DND-41 (cell line): ENCODE results near the gene LILRA5.

Experiments used
- ATAC-seq: fragments of 200-7000 bp; cut with Tn5 transposase; 3 replicates; pipeline ENCODE4 v1.9.1; 2021; ENCODE audit warnings: low read depth; ENCODE audit not compliant: insufficient read depth
- DNase-seq: peaks from one replicate; pipeline ENCODE4 v3.0.0-alpha.2; 2020
- H2AFZ ChIP-seq: 2 replicates; pipeline ENCODE4 v1.6.0; 2012; ENCODE audit warnings: low read depth, low read length
- H3K27ac ChIP-seq: 2 replicates; pipeline ENCODE4 v1.5.1; 2012; ENCODE audit warnings: low read length, inconsistent platforms
- H3K27me3 ChIP-seq: fragments of 200-600 bp; sonication (generic); 2 replicates; pipeline ENCODE4 v1.6.0; 2012; ENCODE audit warnings: low read length, mild to moderate bottlenecking, inconsistent platforms; ENCODE audit not compliant: insufficient read depth, poor library complexity
- H3K36me3 ChIP-seq: 2 replicates; pipeline ENCODE4 v1.5.1; 2012; ENCODE audit warnings: low read length, inconsistent platforms; ENCODE audit not compliant: insufficient read depth
- H3K4me1 ChIP-seq: 2 replicates; pipeline ENCODE4 v1.5.1; 2012; ENCODE audit warnings: mild to moderate bottlenecking, low read length; ENCODE audit not compliant: insufficient read depth
- H3K4me2 ChIP-seq: 2 replicates; pipeline ENCODE4 v1.6.0; 2012; ENCODE audit warnings: mild to moderate bottlenecking, moderate library complexity, low read length, inconsistent platforms; ENCODE audit not compliant: insufficient read depth
- H3K4me3 ChIP-seq, 2 experiments: fragments of 200-600 bp in 1 of 2; shearing (Covaris generic) in 1 of 2; 2 replicates each; pipeline ENCODE4 v1.5.1; 2012 to 2016; ENCODE audit warnings: inconsistent platforms in 2 of 2, low read length in 2 of 2, mild to moderate bottlenecking in 2 of 2, low read depth in 1 of 2, moderate library complexity in 1 of 2
- H3K79me2 ChIP-seq: 2 replicates; pipeline ENCODE4 v1.6.0; 2012; ENCODE audit warnings: low read length, inconsistent platforms; ENCODE audit not compliant: insufficient read depth
- H3K9ac ChIP-seq: 2 replicates; pipeline ENCODE4 v1.6.0; 2012; ENCODE audit warnings: low read depth, mild to moderate bottlenecking, inconsistent platforms, low read length, moderate library complexity
- H3K9me3 ChIP-seq: 2 replicates; pipeline ENCODE4 v1.5.1; 2012; ENCODE audit warnings: low read length, moderate library complexity, mild to moderate bottlenecking, inconsistent platforms; ENCODE audit not compliant: insufficient read depth, severe bottlenecking
- H4K20me1 ChIP-seq: 2 replicates; pipeline ENCODE4 v1.6.0; 2012; ENCODE audit warnings: low read length; ENCODE audit not compliant: insufficient read depth
- CTCF ChIP-seq: IDR thresholded peaks from 2 replicates; pipeline ENCODE4 v1.5.1; 2012; ENCODE audit warnings: borderline replicate concordance, low read length, moderate library complexity, mild to moderate bottlenecking; ENCODE audit not compliant: poor library complexity, severe bottlenecking; ENCODE audit errors: extremely low read depth
- EZH2 ChIP-seq: IDR thresholded peaks from 3 replicates; pipeline ENCODE4 v1.6.1; 2012; ENCODE audit warnings: borderline replicate concordance, low read depth, mild to moderate bottlenecking, moderate library complexity, low read length, inconsistent platforms; ENCODE audit not compliant: severe bottlenecking

The LILRA5 gene

GRCh38 chr19:54345938-54346386 is 33.0 kb upstream of the LILRA5 start:
- no peaks in the 10 kb centered on the region for H3K36me3 ChIP-seq
- no peaks in the 10 kb centered on the region for H3K9me3 ChIP-seq
- H3K9ac ChIP-seq: no peak overlapping the region
- no peak overlapping the region for H3K27ac ChIP-seq
- no peaks in the 10 kb centered on the region for H3K79me2 ChIP-seq
- H3K4me3 ChIP-seq: no peak overlapping the region
- no peaks in the 10 kb centered on the region for H4K20me1 ChIP-seq
- H3K27me3 ChIP-seq: peaks cover 8% of the 10 kb centered on the region
- DNase-seq (no peak), ATAC-seq (no peak)
- TF ChIP-seq EZH2: no peak
- no peak for TF ChIP-seq CTCF
- H3K4me1 ChIP-seq: no peaks in the 10 kb centered on the region
- H3K4me2 ChIP-seq: no peak overlapping the region
- H2AFZ ChIP-seq: no peak overlapping the region

DNA sequence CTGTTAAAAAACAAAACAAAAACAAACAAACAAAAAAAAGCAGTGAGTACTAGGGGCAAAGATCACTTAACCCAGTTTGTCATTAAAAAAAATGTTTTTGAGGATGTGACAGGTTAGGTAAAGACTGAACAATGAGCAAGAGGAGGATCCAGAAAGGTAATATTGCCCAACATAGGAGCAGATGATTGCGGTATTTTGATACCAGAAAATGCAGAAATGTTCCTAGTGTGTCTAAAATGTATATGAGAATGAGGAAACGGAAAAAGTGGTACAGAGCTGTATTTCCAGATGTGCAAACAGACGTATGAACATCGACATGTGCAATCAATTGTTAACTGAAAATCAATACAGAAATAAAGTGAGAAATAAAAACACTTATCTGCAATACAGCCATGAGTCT is 30.9 kb upstream of the LILRA5 start:
- ATAC-seq: no peak
- TF ChIP-seq CTCF (no peak), EZH2 (no peak)
- H3K27me3 ChIP-seq: peaks cover 9% of the 10 kb centered on the region

DNA sequence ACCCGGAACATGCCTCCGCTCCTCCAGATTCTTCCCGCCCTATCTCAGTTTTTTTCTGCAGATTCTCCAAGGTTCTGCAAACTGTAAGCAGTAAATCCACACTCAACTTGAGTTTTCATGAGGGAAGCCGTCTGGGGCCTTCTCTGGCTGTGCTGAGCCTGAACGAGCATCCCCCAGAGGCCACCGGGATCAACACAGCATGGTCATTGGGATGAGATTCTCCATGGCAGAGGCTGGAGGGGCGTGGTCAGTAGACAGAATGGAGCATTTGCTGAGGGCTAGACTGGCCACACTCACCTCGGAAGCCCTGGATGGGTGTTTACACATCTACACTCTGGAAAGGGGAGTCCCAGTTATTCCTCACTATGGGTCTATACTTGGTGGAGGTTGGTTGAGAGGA is 28.3 kb upstream of the LILRA5 start:
- TF ChIP-seq EZH2: no peak
- no peak for TF ChIP-seq CTCF
- Histone ChIP-seq H3K36me3 (no peaks in the 10 kb centered on the region), H3K27me3 (peaks cover 4% of the 10 kb centered on the region), H3K9me3 (no peaks in the 10 kb centered on the region), H3K9ac (no peak overlapping the region), H2AFZ (no peak overlapping the region), H3K79me2 (no peaks in the 10 kb centered on the region), H3K27ac (no peak overlapping the region), H3K4me1 (no peaks in the 10 kb centered on the region), H3K4me3 (no peak overlapping the region), H3K4me2 (no peak overlapping the region), H4K20me1 (no peaks in the 10 kb centered on the region)
- ATAC-seq: no peak
- no peak for DNase-seq

More for the DNA sequence above, 30.9 kb upstream of the LILRA5 start:
- H3K9me3 ChIP-seq: no peaks in the 10 kb centered on the region
- H3K36me3 ChIP-seq: no peaks in the 10 kb centered on the region
- H3K4me2 ChIP-seq: no peak overlapping the region
- no peaks in the 10 kb centered on the region for H3K4me1 ChIP-seq
- H2AFZ ChIP-seq: no peak overlapping the region
- no peak overlapping the region for H3K4me3 ChIP-seq
- H3K27ac ChIP-seq: no peak overlapping the region
- H4K20me1 ChIP-seq: no peaks in the 10 kb centered on the region
- H3K79me2 ChIP-seq: no peaks in the 10 kb centered on the region
- H3K9ac ChIP-seq: no peak overlapping the region
- no peak for DNase-seq
